HG02798 (cell line): Measurements from ENCODE around the gene AKT2.

Source experiments
- ATAC-seq: cut with Tn5 transposase; IDR thresholded peaks from one replicate; pipeline ENCODE4 v1.9.1; 2021; ENCODE audit warnings: mild to moderate bottlenecking; ENCODE audit not compliant: unreplicated experiment, poor library complexity

AKT2 gene

DNA sequence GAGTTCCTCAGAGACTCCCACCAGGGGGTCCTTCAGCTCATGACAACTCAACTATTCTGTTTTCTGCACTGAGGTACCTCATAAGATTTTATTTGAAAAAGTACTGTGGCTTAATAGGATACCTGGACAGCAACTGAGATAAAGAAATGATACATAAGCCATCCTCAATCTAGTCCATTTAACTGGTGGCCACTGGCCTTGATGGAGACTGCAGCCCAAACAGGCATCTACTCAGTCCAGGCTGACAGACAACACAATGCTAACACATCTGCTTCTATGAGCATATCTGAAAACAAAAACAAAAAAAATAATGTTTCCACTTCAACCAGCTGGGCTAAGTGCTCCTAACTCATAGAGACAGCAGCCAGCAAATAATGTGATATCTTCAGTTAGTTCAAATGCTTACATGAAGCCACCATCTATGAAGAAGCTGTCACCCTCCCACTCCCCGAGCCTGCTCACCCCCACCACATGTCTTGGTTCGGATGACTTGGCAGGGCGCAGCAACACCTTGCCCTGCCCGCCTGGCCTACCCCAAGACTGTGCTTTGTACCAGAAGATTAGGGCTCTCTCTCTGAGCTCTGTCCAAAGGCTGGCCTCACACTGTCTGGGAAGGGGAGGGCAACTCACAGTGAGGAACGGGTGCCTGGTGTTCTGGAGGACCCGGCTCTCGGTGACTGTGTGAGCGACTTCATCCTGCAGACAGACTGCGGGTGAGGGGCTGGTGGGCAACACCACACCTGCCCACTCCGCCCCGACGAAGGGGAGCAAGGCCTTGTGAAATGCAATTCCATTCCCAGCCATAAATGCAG lies 45.5 kb downstream of the AKT2 start:
- ATAC-seq = no peak

DNA sequence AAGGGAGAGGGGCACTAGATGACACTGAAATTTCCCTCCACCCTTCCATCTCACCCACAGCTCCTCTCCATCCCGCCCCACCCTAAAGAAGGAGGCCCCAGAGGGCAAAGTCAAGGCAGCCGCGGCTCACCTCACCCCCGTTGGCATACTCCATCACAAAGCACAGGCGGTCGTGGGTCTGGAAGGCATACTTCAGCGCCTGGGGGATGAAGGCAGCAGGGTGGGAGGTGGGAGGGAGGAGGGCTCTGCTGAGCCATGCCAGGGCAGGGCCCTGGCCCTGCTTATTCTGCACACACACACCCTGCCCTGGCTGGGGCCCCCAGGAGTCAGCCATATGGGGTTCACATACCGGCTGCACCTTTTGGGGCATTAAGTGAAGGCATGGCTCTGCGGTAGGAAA lies 46.4 kb downstream of the AKT2 start:
- ATAC-seq = no peak

DNA sequence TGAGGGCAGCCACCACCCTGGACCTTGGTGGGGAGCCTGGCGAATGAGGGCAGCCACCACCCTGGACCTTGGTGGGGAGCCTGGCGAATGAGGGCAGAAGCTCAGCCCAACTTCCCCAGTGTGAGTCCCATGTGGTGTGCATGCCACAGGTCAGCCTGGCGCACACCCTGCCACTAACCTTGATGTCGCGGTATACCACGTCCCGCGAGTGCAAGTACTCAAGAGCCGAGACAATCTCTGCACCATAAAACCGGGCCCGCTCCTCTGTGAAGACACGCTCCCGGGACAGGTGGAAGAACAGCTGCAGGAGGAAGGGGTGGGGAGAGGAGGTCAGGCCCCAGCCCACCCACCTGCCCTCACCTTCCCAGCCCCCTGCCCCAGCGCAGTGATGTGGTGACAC lies 47.4 kb downstream of the AKT2 start:
- no peak for ATAC-seq

- ATAC-seq = no peak
These were observed 48.8 kb downstream of the AKT2 start for GRCh38 chr19:40236366-40236765.

GRCh38 chr19:40236026-40236355 lies 49.2 kb downstream of the AKT2 start:
- no peak for ATAC-seq

GRCh38 chr19:40235238-40236025 lies 49.7 kb downstream of the AKT2 start:
- ATAC-seq = no peak

GRCh38 chr19:40234429-40235237 lies 50.5 kb downstream of the AKT2 start:
- ATAC-seq = no peak

DNA sequence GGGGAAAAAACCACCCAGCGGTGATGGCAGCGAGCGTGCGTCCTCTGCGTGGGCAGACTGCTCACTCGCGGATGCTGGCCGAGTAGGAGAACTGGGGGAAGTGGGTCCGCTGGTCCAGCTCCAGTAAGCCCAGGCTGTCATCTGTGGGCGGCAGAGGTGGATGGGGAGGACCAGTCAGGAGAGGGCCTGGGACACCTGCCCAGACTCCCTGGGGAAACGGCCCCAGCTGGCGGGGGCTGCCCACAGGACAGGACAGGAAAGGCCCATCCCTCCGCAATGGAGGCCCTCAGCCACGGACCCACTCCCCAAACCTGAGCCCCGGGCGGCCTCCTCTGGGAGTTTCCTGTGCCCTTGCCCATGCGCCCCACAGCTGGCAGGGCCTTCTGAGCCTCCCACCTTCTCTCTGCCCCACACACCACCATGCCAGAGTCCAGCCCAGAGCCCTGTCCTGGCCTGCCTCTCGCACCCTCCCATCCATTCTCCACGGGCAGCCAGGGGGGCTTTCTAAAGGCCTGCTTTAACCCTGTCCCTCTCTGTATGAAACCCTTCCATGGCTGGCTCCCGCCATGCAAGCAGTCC lies 51.2 kb downstream of the AKT2 start:
- ATAC-seq = no peak

DNA sequence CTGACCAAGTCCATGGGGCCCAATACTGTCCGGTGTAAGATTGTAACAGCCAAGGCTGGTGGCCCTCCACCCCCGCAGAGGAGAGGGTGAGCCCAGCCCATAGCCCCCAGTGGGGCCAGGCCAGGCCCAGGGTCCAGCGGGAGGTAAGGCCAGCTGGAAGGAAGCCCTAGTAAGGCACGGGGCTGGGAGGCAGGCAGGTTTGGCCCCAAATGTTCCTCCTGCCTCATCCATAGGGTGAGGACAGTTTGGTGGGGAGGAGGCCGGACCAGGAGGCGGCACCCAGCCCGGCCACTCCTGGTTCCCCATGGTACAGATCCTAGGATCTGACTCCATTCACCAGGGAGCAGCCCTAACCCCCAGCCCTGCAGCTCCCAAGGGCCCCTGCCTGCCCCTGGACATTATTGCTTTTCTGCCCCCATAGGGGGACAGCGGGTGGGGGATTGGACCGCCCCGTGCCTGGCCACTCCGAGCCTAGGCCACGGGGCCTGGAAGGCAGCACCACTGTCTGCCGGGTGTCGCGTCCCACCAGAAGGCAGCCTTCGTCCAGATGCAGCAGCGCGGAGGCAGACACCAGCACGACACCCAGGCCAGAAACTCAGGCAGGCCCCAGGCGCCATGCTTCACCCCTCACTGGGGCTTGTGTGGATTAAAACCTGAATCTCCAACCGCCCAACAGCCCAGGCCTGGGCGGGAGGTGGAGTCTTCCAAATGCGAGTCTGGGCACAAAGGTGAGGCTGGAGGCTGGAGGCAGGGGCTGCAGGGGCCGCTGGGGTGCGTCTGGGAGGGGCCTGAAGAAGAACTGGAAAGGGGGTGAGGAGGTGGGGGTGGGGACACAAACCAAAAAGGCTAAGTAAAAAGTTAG lies 52.0 kb downstream of the AKT2 start:
- no peak for ATAC-seq

- ATAC-seq = no peak
These were observed 52.7 kb downstream of the AKT2 start for GRCh38 chr19:40232479-40232878.

DNA sequence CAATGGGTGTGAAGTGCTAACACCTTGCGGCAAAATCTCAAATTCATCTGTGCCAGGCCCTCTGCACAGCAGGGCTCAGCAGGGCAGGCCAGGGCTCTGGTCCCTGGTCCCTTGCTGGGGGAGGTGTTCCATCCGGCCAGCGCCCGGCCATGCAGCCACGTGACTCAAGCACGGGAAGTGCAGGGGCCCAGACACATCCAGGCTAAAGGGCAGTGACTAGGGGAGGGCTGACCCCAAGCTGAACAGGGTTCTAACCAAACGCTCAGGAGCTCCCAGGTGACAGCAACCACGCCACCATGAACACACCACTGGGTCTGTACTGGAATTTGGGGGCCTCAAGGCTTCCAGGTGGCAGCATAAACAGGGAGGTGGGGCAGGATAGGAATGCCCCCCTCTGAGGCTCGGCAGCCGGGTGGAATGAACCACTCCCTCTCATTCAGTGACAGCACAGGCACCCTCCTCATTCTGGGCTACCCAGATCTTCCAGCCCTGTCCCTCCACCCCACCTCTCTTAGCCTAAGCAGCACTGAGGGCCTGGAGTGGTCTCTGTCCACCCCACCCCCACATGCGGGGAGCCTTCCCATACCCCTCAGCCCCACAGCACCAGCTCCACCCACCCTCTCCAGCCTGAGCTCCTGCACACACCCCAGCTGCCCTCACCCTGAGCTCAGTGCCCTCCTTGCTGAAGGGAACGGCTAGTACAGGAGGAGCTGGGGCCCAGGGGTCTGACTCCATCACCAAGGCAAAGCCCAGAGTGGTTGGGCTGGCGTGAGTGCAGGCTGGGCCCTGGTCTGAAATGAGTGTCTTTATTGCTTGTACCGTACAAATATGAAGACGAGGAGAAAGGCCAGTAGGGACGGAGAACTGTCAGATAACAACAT lies 53.4 kb downstream of the AKT2 start:
- ATAC-seq = no peak

- no peak for ATAC-seq
These were observed 54.1 kb downstream of the AKT2 start for GRCh38 chr19:40231057-40231456.

DNA sequence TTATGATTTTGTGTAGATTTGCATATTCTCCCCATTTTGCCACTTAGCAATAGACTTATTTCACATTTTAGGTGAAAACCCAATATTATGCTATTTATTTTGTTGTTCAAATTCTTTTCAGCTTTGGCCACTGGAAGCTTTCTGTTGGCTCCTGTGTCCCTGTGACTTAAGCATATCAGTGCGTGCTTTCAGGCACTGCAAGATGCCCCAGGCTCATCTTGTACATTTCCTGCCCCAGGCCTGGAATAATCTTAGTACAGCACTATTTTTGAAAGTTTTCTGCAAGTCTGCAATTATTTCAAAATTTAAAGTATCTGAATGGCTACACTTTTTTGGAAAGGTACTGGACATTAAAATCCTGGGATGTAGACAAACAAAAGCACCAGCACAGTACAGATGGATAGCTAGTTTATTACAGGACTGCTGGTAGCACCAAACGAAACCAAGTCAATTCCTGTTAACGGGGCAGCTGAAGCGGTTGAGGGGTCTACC lies 55.2 kb downstream of the AKT2 start:
- ATAC-seq = no peak

GRCh38 chr19:40229484-40229883 lies 55.7 kb downstream of the AKT2 start:
- ATAC-seq = no peak

GRCh38 chr19:40228863-40229262 lies 56.3 kb downstream of the AKT2 start:
- ATAC-seq = no peak

DNA sequence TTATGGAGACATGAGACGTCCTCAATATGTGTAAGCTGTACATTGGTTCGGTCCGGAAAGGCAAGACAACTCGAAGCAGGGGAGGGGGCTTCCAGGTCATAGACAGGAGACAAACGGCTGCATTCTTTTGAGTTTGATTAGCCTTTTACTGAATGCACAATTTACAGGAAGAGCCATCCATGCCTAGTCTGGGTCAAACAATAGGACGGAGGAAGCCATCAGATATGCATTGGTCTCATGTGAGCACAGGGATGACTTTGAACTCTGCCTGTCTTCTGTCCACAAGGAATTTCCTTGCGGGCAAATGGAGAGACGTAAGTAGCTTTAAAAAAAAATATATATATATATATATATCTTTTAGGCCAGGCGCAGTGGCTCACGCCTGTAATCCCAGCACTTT lies 56.8 kb downstream of the AKT2 start:
- no peak for ATAC-seq

DNA sequence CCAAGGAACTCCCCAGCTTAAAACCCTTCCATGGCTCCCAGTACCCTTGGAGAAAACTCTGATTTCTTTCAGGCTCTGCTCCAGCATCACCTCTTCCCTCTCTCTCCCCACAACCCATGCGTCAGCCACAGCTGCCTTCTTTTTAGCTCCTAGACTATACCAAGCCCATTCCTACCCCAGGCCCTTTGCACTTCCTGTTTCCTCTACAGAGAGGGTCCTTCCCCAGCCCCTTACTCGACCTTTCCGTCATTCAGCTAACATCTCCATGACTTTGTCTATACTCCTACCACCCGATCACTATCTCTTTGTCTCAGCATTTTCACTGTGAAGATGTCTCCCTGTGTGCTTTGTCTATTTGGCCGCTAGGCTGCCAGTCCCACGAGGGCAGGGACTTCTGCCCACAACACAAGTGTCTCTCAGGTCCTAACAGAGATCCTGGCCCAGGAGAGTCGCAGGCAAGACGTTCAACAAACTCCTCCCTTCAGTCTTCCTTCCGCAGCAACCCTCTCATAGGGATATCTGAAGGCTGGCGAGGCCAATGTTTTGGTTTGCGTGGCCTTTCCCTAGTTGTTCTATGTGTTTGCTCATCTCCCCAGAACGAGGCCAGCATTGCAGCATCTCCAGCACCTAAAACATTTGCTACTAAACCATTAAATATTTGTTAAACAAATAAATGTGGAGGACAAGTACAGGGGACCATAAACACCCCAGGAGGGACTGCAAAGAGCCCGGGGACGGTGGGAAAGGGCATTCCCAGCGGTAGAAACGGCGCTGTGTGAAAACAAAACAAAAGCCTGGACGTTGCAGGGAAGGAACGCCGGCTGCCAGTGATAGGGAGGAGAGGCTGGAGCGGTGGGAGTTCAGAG lies 59.5 kb downstream of the AKT2 start:
- ATAC-seq = no peak
